HepG2 (cell line): ENCODE measurements around the gene FAF1. TPM values are rescaled to one million over a fixed set of nuclear protein-coding genes. Genes with fewer than 3 reads are reported as not detected.

Source experiments
- ATAC-seq: fragments of 200-7000 bp; cut with Tn5 transposase; 3 replicates; pipeline ENCODE4 v1.9.1; 2020; ENCODE audit warnings: mild to moderate bottlenecking, moderate library complexity
- BruUV-seq: library from RNA; stranded (reverse); fragments of 400-500 nt; replicated peaks from 2 replicates; lab custom pipeline; 2021; lab: Mats Ljungman, UMichigan
- CTCF ChIA-PET: fragments of 300-600 bp; formaldehyde crosslinking; extraction: SDS; loops from one replicate; lab custom pipeline; 2021; ENCODE audit warnings: low total read pairs, inconsistent platforms, low intra/inter-chr PET ratio; lab: Yijun Ruan, JAX
- POLR2A ChIA-PET: fragments of 350-600 bp; sonication (Branson Sonifier 250); formaldehyde crosslinking; loops from one replicate; lab custom pipeline; 2020; ENCODE audit warnings: antibody characterized with exemption, inconsistent platforms; lab: Yijun Ruan, JAX
- DNase-seq: peaks from one replicate; pipeline ENCODE4 v3.0.0-alpha.2; 2015; ENCODE audit warnings: low spot score
- FAIRE-seq: peaks from 3 replicates; lab custom pipeline; 2011; peaks lifted over from hg19 to GRCh38; lab: Jason Lieb, UNC
- H2AFZ ChIP-seq: one replicate; pipeline ENCODE4 v1.6.1; 2011; ENCODE audit warnings: low read length, inconsistent platforms
- H3K27ac ChIP-seq: fragments of 300-600 bp; 3 replicates; pipeline ENCODE4 v1.8.0; 2011; ENCODE audit warnings: mixed run types, mild to moderate bottlenecking, mixed read lengths, low read length, inconsistent platforms; ENCODE audit not compliant: insufficient read depth; ENCODE audit errors: extremely low read length
- H3K27me3 ChIP-seq, 2 experiments: fragments of 200-600 bp in 1 of 2; 2 replicates in 1 of 2; 3 replicates in 1 of 2; pipeline versions ENCODE4 v1.6.0 to v1.8.0; 2011; ENCODE audit warnings: low read length in 2 of 2, mild to moderate bottlenecking in 2 of 2, moderate library complexity in 2 of 2, inconsistent platforms in 1 of 2; ENCODE audit not compliant: insufficient read depth in 2 of 2, control insufficient read depth in 1 of 2
- H3K36me3 ChIP-seq, 2 experiments: fragments of 200-600 bp in 1 of 2; replicated peaks in 1 of 2; 2 replicates in 1 of 2; 3 replicates in 1 of 2; pipeline versions ENCODE4 v1.5.1 to v1.8.0; 2011; ENCODE audit warnings: low read length in 2 of 2, inconsistent platforms in 1 of 2; ENCODE audit not compliant: insufficient read depth in 2 of 2, control insufficient read depth in 1 of 2
- H3K4me1 ChIP-seq: 2 replicates; pipeline ENCODE4 v1.5.1; 2012; ENCODE audit warnings: low read length, inconsistent platforms; ENCODE audit not compliant: insufficient read depth
- H3K4me2 ChIP-seq: 2 replicates; pipeline ENCODE4 v1.6.0; 2011; ENCODE audit warnings: low read depth, low read length, inconsistent platforms
- H3K4me3 ChIP-seq, 3 experiments: fragments of 200-600 bp in 1 of 3; sonication (generic), shearing (Covaris generic) in 1 of 3; replicated peaks in 1 of 3; 2 replicates each; pipeline ENCODE4 v1.5.1; 2011 to 2016; ENCODE audit warnings: low read length in 3 of 3, inconsistent platforms in 2 of 3, low read depth in 2 of 3, mild to moderate bottlenecking in 2 of 3, control low read depth in 1 of 3, mixed read lengths in 1 of 3; ENCODE audit not compliant: insufficient read depth in 1 of 3
- H3K79me2 ChIP-seq: one replicate; pipeline ENCODE4 v1.6.1; 2011; ENCODE audit warnings: low read length, inconsistent platforms; ENCODE audit not compliant: insufficient read depth
- H3K9ac ChIP-seq: 2 replicates; pipeline ENCODE4 v1.6.0; 2011; ENCODE audit warnings: mild to moderate bottlenecking, low read depth, low read length, inconsistent platforms; ENCODE audit not compliant: insufficient read depth
- H3K9me3 ChIP-seq: 2 replicates; pipeline ENCODE4 v1.5.1; 2012; ENCODE audit warnings: mild to moderate bottlenecking, low read length
- H4K20me1 ChIP-seq: 2 replicates; pipeline ENCODE4 v1.6.0; 2011; ENCODE audit warnings: inconsistent platforms, mild to moderate bottlenecking, low read length, moderate library complexity; ENCODE audit not compliant: insufficient read depth
- ADNP ChIP-seq: sonication (generic); formaldehyde crosslinking; IDR thresholded peaks from 2 replicates; pipeline ENCODE4 v1.4.0; 2020; ENCODE audit warnings: missing genetic modification reagents
- ARNTL ChIP-seq: sonication (generic); formaldehyde crosslinking; IDR thresholded peaks from 2 replicates; pipeline ENCODE4 v1.4.0; 2020; ENCODE audit warnings: mild to moderate bottlenecking, missing genetic modification reagents
- KMT2A ChIP-seq: sonication (generic); formaldehyde crosslinking; IDR thresholded peaks from 2 replicates; pipeline ENCODE4 v1.4.0; 2020; ENCODE audit warnings: missing genetic modification reagents
- MAZ ChIP-seq, 2 experiments: sonication (generic) in 1 of 2; formaldehyde crosslinking in 1 of 2; IDR thresholded peaks; 2 replicates each; pipeline versions ENCODE4 v1.5.0 to v1.6.1; 2012 to 2020; ENCODE audit warnings: low read depth in 2 of 2, mild to moderate bottlenecking in 2 of 2, borderline replicate concordance in 1 of 2, improper control_type of control experiment in 1 of 2, low read length in 1 of 2, missing genetic modification reagents in 1 of 2, moderate library complexity in 1 of 2
- PLRG1 ChIP-seq: fragments of 450-650 bp; conservative IDR thresholded peaks from 2 replicates; pipeline ENCODE4 v1.6.1; 2016
- RFX5 ChIP-seq: IDR thresholded peaks from 2 replicates; pipeline ENCODE4 v1.6.1; 2011; ENCODE audit warnings: low read depth, low read length, improper control_type of control experiment
- RORA ChIP-seq: sonication (generic); formaldehyde crosslinking; IDR thresholded peaks from 2 replicates; pipeline ENCODE4 v1.5.0; 2020; ENCODE audit warnings: mild to moderate bottlenecking, missing genetic modification reagents, moderate library complexity
- TMF1 ChIP-seq: sonication (generic); formaldehyde crosslinking; IDR thresholded peaks from 2 replicates; pipeline ENCODE4 v1.8.1; 2022; ENCODE audit warnings: low read depth, missing genetic modification reagents
- ZNF160 ChIP-seq: sonication (generic); formaldehyde crosslinking; IDR thresholded peaks from 2 replicates; pipeline ENCODE4 v1.8.0; 2022; ENCODE audit warnings: mild to moderate bottlenecking, inconsistent platforms, missing genetic modification reagents
- ZNF234 ChIP-seq: sonication (generic); formaldehyde crosslinking; conservative IDR thresholded peaks from 2 replicates; pipeline ENCODE4 v1.5.1; 2020; ENCODE audit warnings: mild to moderate bottlenecking, missing genetic modification reagents
- ZNF30 ChIP-seq: sonication (generic); formaldehyde crosslinking; IDR thresholded peaks from 2 replicates; pipeline ENCODE4 v1.5.0; 2020; ENCODE audit warnings: mild to moderate bottlenecking, missing genetic modification reagents
- ZNF335 ChIP-seq: sonication (generic); formaldehyde crosslinking; IDR thresholded peaks from 2 replicates; pipeline ENCODE4 v1.4.0; 2020; ENCODE audit warnings: missing genetic modification reagents
- ZNF350 ChIP-seq: sonication (generic); formaldehyde crosslinking; IDR thresholded peaks from 2 replicates; pipeline ENCODE4 v1.4.0; 2020; ENCODE audit warnings: mild to moderate bottlenecking, low read depth, missing genetic modification reagents, borderline replicate concordance
- ZNF44 ChIP-seq: sonication (generic); formaldehyde crosslinking; IDR thresholded peaks from 2 replicates; pipeline ENCODE4 v1.5.1; 2020; ENCODE audit warnings: mild to moderate bottlenecking, missing genetic modification reagents
- ZNF543 ChIP-seq: sonication (generic); formaldehyde crosslinking; IDR thresholded peaks from 2 replicates; pipeline ENCODE4 v1.4.0; 2020; ENCODE audit warnings: mild to moderate bottlenecking, missing genetic modification reagents
- WGBS: methylation state at CpG from one replicate; pipeline ENCODE4 v1.1.6; 2017; ENCODE audit warnings: low lambda C conversion rate; 5-methylcytosine and 5-hydroxymethylcytosine counted together
- in situ Hi-C: cut with HindIII; loops from 2 replicates; pipeline ENCODE4 v1.10.0; 2017; ENCODE audit warnings: low pct_unique_long_range_greater_than_20kb; ENCODE audit not compliant: extremely low pct_ligation_motif_present
- intact Hi-C: fragments of 100-400 bp; cut with micrococcal nuclease; formaldehyde crosslinking; loops from one replicate; pipeline ENCODE4 v1.10.0; 2022; ENCODE audit not compliant: unreplicated experiment
- polyA plus RNA-seq, 8 experiments: library from polyadenylated mRNA; depleted of rRNA in 3 of 8; stranded (reverse) in 7 of 8; unstranded in 1 of 8; fragments of >200 nt; fragmentation: Illumina TruSeq in 4 of 8; extraction: Trizol in 4 of 8; gene quantifications; 2 replicates each; pipeline versions ENCODE4 v1.2.1 to v1.2.3, GENCODE V29; 2011 to 2016; ENCODE audit warnings: low read depth in 4 of 8, missing spikeins in 1 of 8, mixed read lengths in 1 of 8; ENCODE audit not compliant: insufficient read depth in 1 of 8
- total RNA-seq, 5 experiments: library from RNA; depleted of rRNA; stranded (reverse); fragments of >200 nt; fragmentation: Illumina TruSeq; extraction: Trizol; gene quantifications; 2 replicates each; pipeline ENCODE4 v1.2.3, GENCODE V29; 2016; ENCODE audit warnings: low read depth in 1 of 5
- TF ChIP-seq, protein P1 (sequence below): sonication (generic); formaldehyde crosslinking; conservative IDR thresholded peaks from 2 replicates; pipeline ENCODE4 v1.8.0; 2022; ENCODE audit warnings: missing genetic modification reagents
- TF ChIP-seq, protein P2 (sequence below): sonication (generic); formaldehyde crosslinking; IDR thresholded peaks from 2 replicates; pipeline ENCODE4 v1.4.0; 2020; ENCODE audit warnings: mild to moderate bottlenecking, missing genetic modification reagents
- TF ChIP-seq, protein P3 (sequence below), 2 experiments: fragments of 450-650 bp in 1 of 2; sonication (generic) in 1 of 2; formaldehyde crosslinking; IDR thresholded peaks; 2 replicates each; pipeline versions ENCODE4 v1.5.0 to v1.8.0; 2020 to 2022; ENCODE audit warnings: mild to moderate bottlenecking in 1 of 2, missing genetic modification reagents in 1 of 2

The FAF1 gene
- total and polyA plus RNA-seq, 2 of the 13 experiments (the other 11 are each of a cell fraction or from before 2014, with no cell fraction given), result 19.4 to 63.3 TPM

DNA sequence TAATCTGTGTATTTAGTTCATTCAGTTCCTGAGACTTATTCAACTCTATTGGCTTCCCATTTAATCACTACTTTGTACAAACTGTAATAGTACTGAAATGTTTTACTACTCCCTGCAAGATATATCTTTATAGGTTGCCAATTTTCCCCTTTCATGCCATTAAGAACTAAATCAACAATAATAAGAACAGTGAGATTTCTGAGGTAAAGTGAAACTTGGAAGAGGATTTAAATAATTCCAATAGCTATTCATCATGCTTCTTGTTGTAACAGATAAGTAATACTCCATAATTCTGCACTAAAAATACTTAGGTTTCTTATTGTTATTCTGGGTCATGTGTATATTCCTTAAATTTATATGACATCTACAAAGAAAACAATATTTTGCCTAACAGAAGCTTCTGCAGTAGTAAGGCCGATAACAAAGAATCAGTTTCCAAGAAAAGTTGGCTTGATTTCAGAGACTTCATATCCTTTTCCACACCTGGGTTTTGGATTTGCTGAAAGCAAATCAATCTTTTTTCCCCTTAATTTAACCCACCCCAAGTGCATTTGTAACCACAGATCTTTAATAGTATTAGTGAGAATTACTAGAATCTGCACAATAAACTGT is 258.3 kb downstream of the FAF1 start (continued):
- no peak for TF ChIP-seq ZNF335 (CRISPR knock-in tag)
- no peak for TF ChIP-seq ZNF160
- TF ChIP-seq, protein P1, sequence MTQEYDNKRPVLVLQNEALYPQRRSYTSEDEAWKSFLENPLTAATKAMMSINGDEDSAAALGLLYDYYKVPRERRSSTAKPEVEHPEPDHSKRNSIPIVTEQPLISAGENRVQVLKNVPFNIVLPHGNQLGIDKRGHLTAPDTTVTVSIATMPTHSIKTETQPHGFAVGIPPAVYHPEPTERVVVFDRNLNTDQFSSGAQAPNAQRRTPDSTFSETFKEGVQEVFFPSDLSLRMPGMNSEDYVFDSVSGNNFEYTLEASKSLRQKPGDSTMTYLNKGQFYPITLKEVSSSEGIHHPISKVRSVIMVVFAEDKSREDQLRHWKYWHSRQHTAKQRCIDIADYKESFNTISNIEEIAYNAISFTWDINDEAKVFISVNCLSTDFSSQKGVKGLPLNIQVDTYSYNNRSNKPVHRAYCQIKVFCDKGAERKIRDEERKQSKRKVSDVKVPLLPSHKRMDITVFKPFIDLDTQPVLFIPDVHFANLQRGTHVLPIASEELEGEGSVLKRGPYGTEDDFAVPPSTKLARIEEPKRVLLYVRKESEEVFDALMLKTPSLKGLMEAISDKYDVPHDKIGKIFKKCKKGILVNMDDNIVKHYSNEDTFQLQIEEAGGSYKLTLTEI (CRISPR knock-in tag), result no peak
- no peak for TF ChIP-seq ZNF44 (CRISPR knock-in tag)
- no peak for TF ChIP-seq PLRG1
- TF ChIP-seq ADNP (CRISPR knock-in tag), result no peak

DNA sequence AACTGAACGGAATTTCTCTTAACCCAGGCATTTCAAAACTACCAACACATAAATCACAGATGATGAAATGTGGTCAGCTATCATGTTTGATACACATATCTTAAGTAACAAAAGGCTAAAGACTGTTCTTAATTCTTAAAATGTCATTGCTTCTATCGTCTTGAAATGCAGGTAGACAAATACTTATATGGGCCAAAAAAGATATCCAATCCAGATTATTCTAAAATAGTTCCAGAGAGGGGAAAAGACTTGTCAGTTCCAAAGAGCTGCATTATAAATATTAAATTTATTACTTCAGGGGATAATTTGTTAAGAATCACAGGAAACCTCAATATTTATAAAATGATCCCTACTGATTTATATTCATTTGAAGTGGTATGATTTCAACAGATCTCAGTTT is 259.4 kb downstream of the FAF1 start:
- ChIA-PET POLR2A (no interaction called here), CTCF (no interaction called here)
- H4K20me1 ChIP-seq, result no peaks in the 10 kb centered on the region
- intact Hi-C loops (no loop called here), in situ Hi-C loops (loop anchor here (25.0 kb wide), 2 partner anchors 88 to 338 kb away; no protein-coding TSS in a partner anchor)
- no peaks in the 10 kb centered on the region; a peak in 1 of 5 replicates for H3K36me3 ChIP-seq
- no peak overlapping the region for H3K9ac ChIP-seq
- H3K27ac ChIP-seq, result no peak overlapping the region
- H2AFZ ChIP-seq, result no peak overlapping the region
- FAIRE-seq (no peak), ATAC-seq (no peak), DNase-seq (no peak)
- no peaks in the 10 kb centered on the region for H3K9me3 ChIP-seq
- no peak overlapping the region for H3K4me3 ChIP-seq
- no peak overlapping the region for H3K4me2 ChIP-seq
- H3K27me3 ChIP-seq, result no peaks in the 10 kb centered on the region
- H3K4me1 ChIP-seq, result 0 out of 2 replicates have a peak, but pooled peaks cover 6% of the 10 kb centered on the region
- no TSS peak for BruUV-seq
- H3K79me2 ChIP-seq, result no peaks in the 10 kb centered on the region
- WGBS, result 95% methylated on average over 2 of the region's 2 CpGs
- TF ChIP-seq KMT2A (CRISPR knock-in tag), result no peak
- TF ChIP-seq, protein P2, sequence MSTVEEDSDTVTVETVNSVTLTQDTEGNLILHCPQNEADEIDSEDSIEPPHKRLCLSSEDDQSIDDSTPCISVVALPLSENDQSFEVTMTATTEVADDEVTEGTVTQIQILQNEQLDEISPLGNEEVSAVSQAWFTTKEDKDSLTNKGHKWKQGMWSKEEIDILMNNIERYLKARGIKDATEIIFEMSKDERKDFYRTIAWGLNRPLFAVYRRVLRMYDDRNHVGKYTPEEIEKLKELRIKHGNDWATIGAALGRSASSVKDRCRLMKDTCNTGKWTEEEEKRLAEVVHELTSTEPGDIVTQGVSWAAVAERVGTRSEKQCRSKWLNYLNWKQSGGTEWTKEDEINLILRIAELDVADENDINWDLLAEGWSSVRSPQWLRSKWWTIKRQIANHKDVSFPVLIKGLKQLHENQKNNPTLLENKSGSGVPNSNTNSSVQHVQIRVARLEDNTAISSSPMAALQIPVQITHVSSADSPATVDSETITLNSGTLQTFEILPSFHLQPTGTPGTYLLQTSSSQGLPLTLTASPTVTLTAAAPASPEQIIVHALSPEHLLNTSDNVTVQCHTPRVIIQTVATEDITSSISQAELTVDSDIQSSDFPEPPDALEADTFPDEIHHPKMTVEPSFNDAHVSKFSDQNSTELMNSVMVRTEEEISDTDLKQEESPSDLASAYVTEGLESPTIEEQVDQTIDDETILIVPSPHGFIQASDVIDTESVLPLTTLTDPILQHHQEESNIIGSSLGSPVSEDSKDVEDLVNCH, result no peak
- TF ChIP-seq RFX5, result no peak
- TF ChIP-seq ZNF350, result no peak
- no peak for TF ChIP-seq ARNTL
- no peak for TF ChIP-seq ZNF30 (CRISPR knock-in tag)
- TF ChIP-seq ZNF234 (CRISPR knock-in tag), result no peak
- TF ChIP-seq, protein P3, sequence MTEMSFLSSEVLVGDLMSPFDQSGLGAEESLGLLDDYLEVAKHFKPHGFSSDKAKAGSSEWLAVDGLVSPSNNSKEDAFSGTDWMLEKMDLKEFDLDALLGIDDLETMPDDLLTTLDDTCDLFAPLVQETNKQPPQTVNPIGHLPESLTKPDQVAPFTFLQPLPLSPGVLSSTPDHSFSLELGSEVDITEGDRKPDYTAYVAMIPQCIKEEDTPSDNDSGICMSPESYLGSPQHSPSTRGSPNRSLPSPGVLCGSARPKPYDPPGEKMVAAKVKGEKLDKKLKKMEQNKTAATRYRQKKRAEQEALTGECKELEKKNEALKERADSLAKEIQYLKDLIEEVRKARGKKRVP (CRISPR knock-in tag; IDR thresholded peaks at IDR 0.05), result no peak
- TF ChIP-seq TMF1 (CRISPR knock-in tag), result no peak
- no peak for TF ChIP-seq RORA
- no peak for TF ChIP-seq MAZ (IDR thresholded peaks at IDR 0.05; ENCODE audit: borderline replicate concordance, low read depth, low read length)
- no peak for TF ChIP-seq MAZ (CRISPR knock-in tag; IDR thresholded peaks at IDR 0.05; ENCODE audit: low read depth)
- TF ChIP-seq ZNF543 (CRISPR knock-in tag), result no peak
